Stimulated activated CD8-positive, alpha-beta memory T cell treated with anti-CD3 and anti-CD28 coated beads, Interleukin-2, amount 100 ng/mL, for 48 hours (primary cell): ENCODE data around the gene UXS1.
"Not testable (repeated sequence)": the region's sequence is repeated elsewhere in the genome, so short reads cannot be mapped to it uniquely, and the experiment has no call there.

Experiments used
- DNase-seq, 2 donors: peaks; one replicate each; pipeline ENCODE4 v3.0.0-alpha.2; 2020; ENCODE audit warnings: low read depth in 2 of 2

Gene UXS1

DNA sequence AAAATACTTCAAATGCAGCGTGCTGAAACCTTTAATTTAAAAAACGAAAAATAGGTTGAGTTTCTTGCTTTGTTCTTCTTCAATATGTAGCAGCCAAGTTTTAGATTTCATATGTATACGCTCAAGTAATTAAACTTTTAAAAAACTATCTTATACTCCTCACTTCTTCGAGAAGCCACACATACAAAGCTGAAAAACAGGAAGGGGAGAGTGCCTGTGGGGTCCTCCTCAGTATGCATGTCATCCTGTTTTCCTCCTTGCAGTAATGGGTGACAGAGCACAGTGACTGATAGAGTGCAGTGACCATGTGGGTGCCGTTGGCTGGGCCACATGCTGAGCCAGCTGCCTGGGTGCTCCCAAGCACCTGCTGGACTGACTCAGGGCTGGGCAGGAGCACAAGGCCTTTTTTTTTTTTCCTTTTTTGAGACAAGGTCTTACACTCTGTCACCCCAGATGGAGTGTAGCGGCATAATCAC lies 33.3 kb downstream of the UXS1 start:
- DNase-seq: peak in 1 of 2 donors; percentile 25

GRCh38 chr2:106159866-106160785 lies 34.0 kb downstream of the UXS1 start:
- peak in 1 of 2 donors; percentile 31 for DNase-seq

DNA sequence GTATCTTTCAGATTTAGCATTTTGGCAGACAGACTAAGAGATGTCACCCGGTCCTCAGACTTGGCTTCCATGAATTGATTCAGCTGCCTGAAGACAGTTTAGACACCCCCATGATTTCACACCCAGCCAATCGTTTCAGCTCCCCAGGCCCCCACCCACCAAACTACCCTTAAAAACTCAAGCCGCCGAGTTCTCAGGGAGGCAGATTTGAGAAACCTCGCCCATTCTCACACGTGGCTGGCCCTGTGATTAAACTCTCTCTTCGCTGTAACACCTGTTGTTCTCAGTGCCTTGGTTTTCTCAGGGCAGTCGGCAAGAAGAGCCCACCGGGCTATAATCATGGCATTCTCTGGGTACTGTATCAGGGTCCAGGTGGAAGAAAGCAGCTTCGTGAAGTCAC lies 35.2 kb downstream of the UXS1 start:
- no peak for DNase-seq

- DNase-seq: no peak
Observed at GRCh38 chr2:106158131-106158530, 36.0 kb downstream of the UXS1 start.

DNA sequence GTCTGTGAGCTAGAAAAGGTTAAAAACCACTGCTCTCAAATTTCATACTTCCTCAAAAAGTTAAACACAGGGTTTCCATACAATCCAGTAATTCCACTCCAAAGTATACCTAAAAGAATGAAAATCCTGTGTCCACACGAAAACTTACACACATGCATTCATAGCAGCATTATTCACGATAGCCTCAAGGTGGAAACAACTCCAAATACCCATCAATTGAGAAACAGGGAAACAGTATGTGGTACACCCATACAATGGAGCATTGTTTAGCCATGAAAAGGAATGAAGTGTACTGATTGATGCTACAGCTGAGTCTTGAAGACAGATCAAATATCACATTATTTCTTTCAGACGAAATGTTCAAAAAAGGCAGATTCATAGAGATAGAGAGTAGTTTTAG lies 36.7 kb downstream of the UXS1 start:
- DNase-seq: no peak

- no peak for DNase-seq
Observed at GRCh38 chr2:106156305-106157296, 37.5 kb downstream of the UXS1 start.

DNA sequence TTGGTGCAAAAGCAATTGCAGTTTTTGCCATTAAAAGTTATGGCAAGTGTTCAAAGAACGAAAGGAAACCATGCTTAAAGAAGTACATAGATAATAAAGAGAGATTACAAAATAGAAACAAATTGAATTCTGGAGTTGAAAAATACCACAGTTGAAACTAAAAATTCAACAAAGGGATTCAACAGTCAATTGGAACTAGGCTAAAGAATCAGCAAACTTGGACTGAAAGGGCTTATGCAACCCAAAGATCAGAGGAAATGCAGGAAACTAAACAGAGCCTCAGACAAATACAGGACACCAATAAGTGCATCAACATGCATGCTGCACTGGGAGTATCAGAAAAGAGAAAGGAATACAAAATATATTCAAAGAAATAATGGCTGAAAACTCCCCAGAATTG lies 40.3 kb downstream of the UXS1 start:
- DNase-seq: no peak

GRCh38 chr2:106147665-106148064 lies 46.4 kb downstream of the UXS1 start:
- no peak for DNase-seq

GRCh38 chr2:106147159-106147558 lies 46.9 kb downstream of the UXS1 start:
- no peak for DNase-seq

DNA sequence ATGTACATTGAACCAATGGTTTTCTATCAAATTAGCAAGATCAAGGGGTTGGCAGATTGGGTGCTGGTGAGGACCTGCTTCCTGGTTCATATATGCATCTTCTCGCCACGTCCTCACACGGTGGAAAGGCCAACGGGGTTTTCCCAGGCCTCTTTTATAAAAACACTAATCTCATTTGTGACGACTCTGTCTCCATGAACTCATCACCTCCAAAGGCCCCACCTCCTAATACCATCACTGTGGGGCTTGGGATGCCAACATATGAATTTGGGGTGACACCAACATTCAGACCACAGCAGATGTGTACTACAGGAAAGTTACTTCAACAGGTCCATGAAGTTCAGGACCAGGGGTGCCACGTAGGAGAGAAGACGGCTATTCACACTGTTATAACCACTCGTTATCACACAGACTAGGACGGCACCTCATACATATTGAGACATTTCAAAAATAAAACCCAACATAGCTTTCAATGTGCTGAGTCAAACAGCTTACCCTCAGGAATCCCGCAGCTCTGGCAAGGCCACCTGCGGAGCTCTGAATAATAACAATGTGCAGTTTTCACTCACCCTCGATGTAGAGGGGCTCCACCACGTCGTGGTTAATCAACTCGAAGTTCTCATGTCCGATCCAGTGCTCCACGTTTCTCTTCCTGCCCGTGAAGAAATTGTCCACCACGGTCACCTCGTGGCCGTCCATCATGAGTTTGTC lies 49.3 kb downstream of the UXS1 start:
- no peak for DNase-seq

DNA sequence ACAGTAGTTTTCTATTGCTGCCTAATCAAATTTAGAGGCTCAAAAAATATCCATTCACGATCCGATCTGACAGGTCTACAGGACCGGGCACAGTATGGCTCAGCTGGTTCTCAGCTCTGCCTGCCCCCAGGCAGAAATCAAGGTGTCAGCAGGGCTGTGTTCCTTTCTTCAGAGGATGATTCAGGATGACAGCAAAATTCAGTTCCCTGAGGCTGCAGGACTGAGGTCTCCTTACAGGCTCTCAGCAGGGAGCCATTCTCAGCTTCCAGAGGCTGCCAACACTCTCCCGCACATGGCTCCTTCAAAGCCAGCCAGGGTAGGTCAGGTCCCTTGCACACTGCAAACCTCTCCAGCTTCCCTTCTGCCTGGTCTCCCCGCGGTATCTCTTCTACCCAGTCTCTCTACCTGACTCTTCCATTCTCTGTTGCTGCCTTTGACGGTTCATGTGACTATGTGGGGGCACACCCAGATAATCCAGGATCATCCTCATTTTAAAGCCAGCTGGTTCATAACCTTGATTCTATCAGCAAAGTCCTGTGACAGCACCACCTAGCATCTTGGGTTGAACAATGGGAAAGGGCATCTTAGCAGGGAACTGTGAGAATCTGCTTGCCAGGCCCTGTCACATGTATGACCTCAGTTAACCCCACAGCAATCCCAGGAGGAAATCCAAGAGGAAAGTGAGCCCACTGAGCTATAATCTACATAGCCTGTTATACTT lies 50.4 kb downstream of the UXS1 start:
- no peak for DNase-seq

GRCh38 chr2:106142683-106143082 lies 51.4 kb downstream of the UXS1 start:
- DNase-seq: no peak

DNA sequence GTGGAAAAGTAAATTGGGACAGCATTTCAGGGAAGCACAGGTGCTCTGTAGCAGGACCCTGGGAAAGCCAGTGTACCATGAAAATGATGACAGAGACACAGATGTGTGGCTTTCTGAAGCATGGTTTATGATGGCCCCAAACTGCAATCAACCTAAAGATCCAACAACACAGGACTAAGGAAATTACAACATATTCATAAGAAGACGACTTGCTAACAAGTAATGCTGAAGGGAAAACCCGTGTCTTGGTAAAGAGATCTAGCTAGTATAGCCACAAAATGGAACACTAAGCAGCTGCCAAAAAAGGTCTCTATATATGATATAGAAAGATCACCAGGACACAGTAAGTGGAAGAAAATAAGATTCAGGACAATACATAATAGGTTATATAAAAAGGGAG lies 53.2 kb downstream of the UXS1 start:
- DNase-seq: no peak

GRCh38 chr2:106140113-106140512 lies 54.0 kb downstream of the UXS1 start:
- DNase-seq: no peak

DNA sequence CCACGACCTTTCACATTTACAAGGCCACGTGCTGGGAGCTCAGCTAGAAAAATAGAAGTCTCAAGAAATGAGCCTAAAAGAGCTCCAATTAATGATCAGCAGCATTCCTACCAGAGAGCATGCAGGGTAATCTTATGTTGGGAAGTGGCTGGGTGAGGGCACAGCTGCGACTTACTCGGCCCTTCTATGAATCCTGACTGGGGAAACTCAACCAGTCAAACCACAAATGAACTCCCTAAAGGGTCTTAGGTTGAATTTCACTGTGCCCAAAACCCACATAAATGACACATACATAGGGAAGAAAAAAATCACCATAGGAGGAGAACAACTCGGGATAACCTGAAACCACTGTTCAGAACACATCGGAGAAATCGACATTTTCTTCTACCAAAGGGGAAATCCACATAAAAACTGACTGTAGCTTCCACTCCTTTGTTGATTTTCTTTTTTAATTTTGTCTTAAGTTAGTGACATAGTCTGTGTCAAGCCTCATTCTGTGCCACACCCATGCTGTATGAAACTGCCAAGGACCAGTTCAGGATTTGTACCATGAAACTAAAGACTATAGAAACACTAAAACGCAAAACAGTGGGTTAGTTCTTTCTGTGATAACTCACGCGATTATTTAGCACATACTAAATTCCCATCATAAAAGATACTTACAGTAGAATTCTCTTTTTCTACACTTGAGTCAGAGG lies 54.7 kb downstream of the UXS1 start:
- no peak for DNase-seq

- DNase-seq: no peak
Observed at GRCh38 chr2:106138543-106139237, 55.4 kb downstream of the UXS1 start.

DNA sequence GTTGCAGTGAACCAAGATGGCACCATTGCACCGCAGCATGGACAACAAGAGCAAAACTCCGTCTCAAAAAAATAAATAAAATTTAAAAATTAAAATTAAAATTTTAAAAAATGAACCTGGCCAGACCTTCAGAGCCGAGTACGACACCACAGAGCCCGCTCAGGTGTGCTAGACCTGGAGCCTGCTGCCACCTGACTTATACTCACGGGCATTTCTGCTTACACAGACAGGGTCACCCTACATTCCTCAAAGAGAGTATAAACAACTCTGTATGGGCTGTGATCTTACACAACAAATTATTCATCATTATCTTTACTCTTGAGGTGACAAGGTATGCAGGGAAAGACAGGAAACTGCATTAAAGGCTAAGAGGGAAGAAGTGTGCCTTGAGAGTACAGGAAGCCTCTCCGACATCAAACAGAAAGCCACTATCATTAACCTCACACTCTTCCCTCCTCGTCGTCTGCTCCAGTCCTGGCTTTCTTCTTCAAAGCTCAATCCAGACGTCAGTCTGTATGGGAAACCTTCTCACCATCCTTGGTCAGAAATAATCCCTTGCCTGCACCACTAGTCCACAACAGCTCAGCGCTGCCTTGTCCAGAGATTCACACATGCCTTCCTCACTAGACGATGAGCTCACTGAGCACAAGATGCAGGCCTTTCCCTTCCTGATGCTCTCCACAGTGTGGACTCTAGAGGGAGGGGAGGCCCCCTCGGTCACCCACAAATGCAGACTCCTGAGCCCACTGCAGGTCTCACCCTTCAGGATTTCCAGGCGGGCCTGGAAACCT lies 56.2 kb downstream of the UXS1 start:
- DNase-seq: no peak

- DNase-seq: not testable (repeated sequence)
Observed at GRCh38 chr2:106131192-106131591, 62.9 kb downstream of the UXS1 start.
